Stimulated activated CD4-positive, alpha-beta T cell treated with anti-CD3 and anti-CD28 coated beads, Interleukin-15, amount 100 ng/mL, for 24 hours (primary cell): ENCODE measurements around the gene OR5D13.

Experiments
- DNase-seq: peaks from one replicate; pipeline ENCODE4 v3.0.0-alpha.2; 2020

The OR5D13 gene, protein sequence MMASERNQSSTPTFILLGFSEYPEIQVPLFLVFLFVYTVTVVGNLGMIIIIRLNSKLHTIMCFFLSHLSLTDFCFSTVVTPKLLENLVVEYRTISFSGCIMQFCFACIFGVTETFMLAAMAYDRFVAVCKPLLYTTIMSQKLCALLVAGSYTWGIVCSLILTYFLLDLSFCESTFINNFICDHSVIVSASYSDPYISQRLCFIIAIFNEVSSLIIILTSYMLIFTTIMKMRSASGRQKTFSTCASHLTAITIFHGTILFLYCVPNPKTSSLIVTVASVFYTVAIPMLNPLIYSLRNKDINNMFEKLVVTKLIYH

DNA sequence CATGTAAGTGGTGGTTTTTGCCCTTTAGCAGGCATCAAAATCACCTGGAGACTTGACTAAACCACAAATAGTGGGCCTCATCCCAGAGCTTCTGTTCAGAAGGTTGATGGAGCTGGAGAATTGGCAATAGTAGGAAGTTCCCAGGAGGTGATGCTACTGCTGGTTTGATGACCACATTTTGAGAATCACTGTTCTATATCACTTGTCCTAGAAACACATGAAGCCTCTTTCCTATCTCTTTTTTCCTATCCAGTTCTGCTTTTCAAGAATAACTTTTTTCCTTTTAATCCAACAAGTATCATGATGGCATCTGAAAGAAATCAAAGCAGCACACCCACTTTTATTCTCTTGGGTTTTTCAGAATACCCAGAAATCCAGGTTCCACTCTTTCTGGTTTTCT lies at the start of gene OR5D13:
Gene OR5D13 (plus strand): TSS at position 301 of the 400 bp plus-strand sequence. CDS start 0 bp downstream, at position 301.
- DNase-seq, result no peak

DNA sequence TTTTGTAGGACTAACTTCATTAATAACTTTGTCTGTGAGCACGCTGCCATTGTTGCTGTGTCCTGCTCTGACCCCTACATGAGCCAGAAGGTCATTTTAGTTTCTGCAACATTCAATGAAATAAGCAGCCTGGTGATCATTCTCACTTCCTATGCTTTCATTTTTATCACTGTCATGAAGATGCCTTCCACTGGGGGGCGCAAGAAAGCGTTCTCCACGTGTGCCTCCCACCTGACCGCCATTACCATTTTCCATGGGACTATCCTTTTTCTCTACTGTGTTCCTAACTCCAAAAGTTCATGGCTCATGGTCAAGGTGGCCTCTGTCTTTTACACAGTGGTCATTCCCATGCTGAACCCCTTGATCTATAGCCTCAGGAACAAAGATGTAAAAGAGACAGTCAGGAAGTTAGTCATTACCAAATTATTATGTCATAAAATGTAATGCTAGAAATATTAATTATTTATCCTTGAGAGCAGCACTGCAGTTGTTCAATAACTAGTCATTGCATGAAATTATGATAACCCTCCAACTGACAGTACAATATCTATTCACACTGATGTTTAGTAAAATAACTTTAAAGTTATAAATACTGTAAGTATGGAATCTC lies 46.4 kb upstream of the OR5D13 start:
- no peak for DNase-seq

DNA sequence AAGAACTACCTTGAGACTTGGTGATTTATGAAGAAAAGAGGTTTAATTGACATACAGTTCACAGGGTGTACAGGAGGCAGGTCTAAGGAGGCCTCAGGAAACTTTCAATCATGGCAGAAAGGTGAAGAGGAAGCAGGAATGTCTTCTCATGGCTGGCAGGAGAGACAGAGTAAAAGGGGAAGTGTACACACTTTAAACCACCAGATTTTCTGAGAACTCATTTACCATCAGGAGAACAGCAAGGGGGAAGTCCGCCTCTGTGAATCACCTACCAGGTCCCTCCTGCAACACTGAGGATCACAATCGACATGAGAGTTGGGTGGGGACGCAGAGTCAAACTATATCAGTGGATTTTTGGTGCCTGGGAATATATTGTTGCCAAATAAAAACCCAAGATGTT lies 40.3 kb upstream of the OR5D13 start:
- no peak for DNase-seq

DNA sequence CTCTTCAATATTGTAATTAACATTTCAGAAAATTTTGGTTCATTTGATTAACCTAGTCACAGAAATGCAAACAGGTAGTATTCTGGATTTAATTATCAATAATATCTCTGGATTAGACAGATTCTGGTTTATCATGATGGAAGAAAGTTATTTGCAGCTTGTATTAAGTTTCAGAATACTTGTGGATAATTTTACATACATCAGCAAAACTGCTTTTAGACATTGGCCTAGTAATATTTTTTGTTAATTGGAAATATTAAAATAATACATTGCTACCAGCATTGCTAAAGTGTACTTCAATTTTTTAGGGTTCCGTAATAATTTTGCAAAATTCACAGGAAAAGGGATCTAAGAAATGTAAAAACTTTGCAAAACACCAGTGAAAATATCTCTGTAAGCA lies 18.4 kb downstream of the OR5D13 start:
- DNase-seq, result no peak

DNA sequence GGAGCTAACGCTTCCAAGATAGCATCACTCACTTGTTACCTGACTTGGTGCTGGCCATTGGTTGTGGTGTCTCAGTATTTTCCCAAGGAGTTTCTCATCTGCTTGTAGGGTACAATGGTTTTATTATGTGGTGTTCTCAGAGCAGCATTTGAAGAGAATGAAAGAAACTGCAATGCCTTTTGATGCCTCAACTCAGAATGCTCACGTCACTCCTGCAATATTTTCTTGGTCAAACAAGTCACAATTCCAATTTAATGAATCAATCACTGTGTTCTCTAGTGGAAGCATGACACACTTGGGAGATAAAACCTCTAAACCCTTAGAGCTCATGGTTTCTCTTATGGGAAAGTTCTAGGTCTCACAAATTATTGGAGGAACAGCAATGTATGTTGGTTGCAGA lies 20.1 kb downstream of the OR5D13 start:
- DNase-seq, result no peak

DNA sequence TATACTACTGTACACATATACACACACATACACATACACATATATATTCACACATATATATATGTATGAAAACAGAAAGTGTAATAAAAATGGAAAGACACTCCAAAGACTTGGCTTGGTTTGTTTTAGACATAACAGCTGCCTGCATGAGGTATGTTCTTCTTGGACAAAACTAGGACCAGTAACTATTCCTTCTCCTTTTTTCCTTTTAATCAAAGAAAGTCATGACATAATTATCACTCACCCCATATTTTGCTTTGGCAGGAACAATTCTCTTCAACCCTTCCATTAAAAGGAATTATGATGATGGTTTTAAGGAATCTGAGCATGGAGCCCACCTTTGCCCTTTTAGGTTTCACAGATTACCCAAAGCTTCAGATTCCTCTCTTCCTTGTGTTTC lies 22.0 kb downstream of the OR5D13 start, which contains the start of gene OR5D14:
Gene OR5D14 (plus strand): TSS at position 301 of the 400 bp plus-strand sequence. CDS start 0 bp downstream, at position 301.
- DNase-seq, result no peak

DNA sequence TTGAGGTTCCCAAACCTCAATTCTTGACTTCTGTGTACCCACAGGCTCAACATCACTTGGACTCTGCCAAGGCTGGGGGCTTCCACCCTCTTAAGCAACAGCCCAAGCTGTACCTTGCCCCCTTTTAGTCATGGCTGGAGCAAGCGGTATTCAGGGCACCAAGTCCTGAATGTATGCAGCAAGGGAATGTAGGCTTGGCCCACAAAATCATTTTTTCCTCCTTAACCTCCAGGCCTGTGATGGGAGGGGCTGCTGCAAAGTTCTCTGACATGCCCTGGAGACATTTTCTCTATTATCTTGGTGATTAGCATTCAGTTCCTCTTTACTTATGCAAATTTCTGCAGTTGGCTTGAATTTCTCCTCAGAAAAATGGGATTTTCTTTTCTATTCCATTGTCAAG lies 33.0 kb downstream of the OR5D13 start:
- DNase-seq, result no peak

DNA sequence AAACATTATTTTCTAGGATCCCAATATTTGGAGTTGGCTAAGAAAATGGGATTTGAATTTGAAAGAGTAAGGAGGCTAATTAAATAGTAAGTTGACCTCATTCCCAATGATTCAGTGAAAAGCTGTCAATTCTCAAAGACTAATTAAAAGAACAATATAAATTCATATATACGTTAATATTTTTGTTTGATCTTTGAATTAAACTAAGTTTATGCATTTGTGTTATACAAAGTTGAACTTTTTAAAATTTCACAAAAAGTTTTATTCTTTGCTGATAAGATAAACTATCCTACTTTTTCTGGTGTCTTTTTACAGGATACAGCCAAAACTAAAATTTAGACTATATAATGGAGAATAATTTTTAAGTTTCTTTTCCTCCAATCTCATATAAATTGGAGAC lies 37.8 kb downstream of the OR5D13 start, which contains the start of gene OR5L1:
Gene OR5L1 (plus strand): TSS at position 301 of the 400 bp plus-strand sequence. CDS start 100 bp downstream, outside the sequence.
- DNase-seq, result no peak

DNA sequence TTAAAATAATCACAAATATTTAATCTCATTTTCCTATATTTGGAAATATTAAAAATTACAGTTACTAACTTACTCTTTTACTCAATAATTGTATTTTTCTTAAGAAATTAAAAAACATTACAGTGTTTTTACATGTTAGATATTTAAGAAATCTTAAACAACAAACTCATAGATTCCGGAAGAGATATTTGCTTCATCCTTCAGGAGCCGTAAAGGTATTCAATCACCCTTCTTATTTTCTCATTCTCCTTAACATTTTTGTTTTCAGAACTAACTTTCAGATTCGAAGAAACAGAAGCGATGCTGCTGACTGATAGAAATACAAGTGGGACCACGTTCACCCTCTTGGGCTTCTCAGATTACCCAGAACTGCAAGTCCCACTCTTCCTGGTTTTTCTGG lies 46.1 kb downstream of the OR5D13 start, which contains the start of gene OR5D18:
Gene OR5D18 (plus strand): TSS at position 301 of the 400 bp plus-strand sequence. CDS start 0 bp downstream, at position 301.
- no peak for DNase-seq
